K562 (cell line): ENCODE results near the gene ZFP3. TPM values are rescaled to one million over a fixed set of nuclear protein-coding genes. Genes with fewer than 3 reads are reported as not detected.

Experiments used
- ATAC-seq: fragments of 200-7000 bp; cut with Tn5 transposase; 3 replicates; pipeline ENCODE4 v1.9.1; 2020; ENCODE audit warnings: moderate library complexity
- BruUV-seq: library from RNA; stranded (reverse); fragments of 400-500 nt; replicated peaks from 2 replicates; lab custom pipeline; 2021; lab: Mats Ljungman, UMichigan
- CTCF ChIA-PET: fragments of 300-600 bp; formaldehyde crosslinking; extraction: SDS; loops from one replicate; lab custom pipeline; 2021; ENCODE audit warnings: low intra/inter-chr PET ratio; lab: Yijun Ruan, JAX
- POLR2A ChIA-PET: fragments of 300-600, 350-650 bp; sonication (Branson Sonifier 250); formaldehyde crosslinking; extraction: SDS; loops from one replicate; lab custom pipeline; 2021; ENCODE audit warnings: antibody characterized with exemption, inconsistent platforms; lab: Yijun Ruan, JAX
- DNase-seq, 4 experiments: peaks; one replicate each; pipeline versions ENCODE4 v3.0.0 to v3.0.0-alpha.2; 2011 to 2018; ENCODE audit warnings: low spot score in 3 of 4, mixed read lengths in 3 of 4; ENCODE audit errors: extremely low read depth in 1 of 4
- FAIRE-seq: peaks from 2 replicates; lab custom pipeline; 2011; peaks lifted over from hg19 to GRCh38; lab: Jason Lieb, UNC
- H2AFZ ChIP-seq: 2 replicates; pipeline ENCODE4 v1.6.0; 2011; ENCODE audit warnings: low read depth, low read length, control low read depth, inconsistent platforms
- H3K27ac ChIP-seq: fragments of 200-600 bp; 3 replicates; pipeline ENCODE4 v1.8.0; 2011; ENCODE audit warnings: low read depth, mild to moderate bottlenecking, control low read depth, inconsistent platforms, low read length, moderate library complexity, mixed read lengths; ENCODE audit errors: extremely low read depth
- H3K27me3 ChIP-seq, 2 experiments: fragments of 300-600 bp in 1 of 2; 2 replicates in 1 of 2; 3 replicates in 1 of 2; pipeline versions ENCODE4 v1.6.0 to v1.8.0; 2011; ENCODE audit warnings: inconsistent platforms in 2 of 2, low read length in 2 of 2, mild to moderate bottlenecking in 1 of 2, mixed read lengths in 1 of 2, moderate library complexity in 1 of 2; ENCODE audit not compliant: control insufficient read depth in 2 of 2, insufficient read depth in 2 of 2
- H3K36me3 ChIP-seq: fragments of 300-600 bp; 3 replicates; pipeline ENCODE4 v1.8.0; 2011; ENCODE audit warnings: mild to moderate bottlenecking, low read length, inconsistent platforms; ENCODE audit not compliant: control insufficient read depth, insufficient read depth
- H3K4me1 ChIP-seq, 2 experiments: fragments of 200-600 bp in 1 of 2; replicated peaks in 1 of 2; 2 replicates in 1 of 2; 3 replicates in 1 of 2; pipeline versions ENCODE4 v1.5.1 to v1.8.0; 2011; ENCODE audit warnings: inconsistent platforms in 2 of 2, low read length in 2 of 2, mild to moderate bottlenecking in 1 of 2, mixed read lengths in 1 of 2, moderate library complexity in 1 of 2; ENCODE audit not compliant: control insufficient read depth in 2 of 2, insufficient read depth in 2 of 2
- H3K4me2 ChIP-seq: 2 replicates; pipeline ENCODE4 v1.6.1; 2011; ENCODE audit warnings: low read length, control low read depth, inconsistent platforms, mixed read lengths; ENCODE audit not compliant: insufficient read depth
- H3K4me3 ChIP-seq: fragments of 200-600 bp; sonication (generic), shearing (Covaris generic); 2 replicates; pipeline ENCODE4 v1.5.1; 2016; ENCODE audit warnings: control low read depth, inconsistent platforms
- H3K79me2 ChIP-seq: fragments of 200-600 bp; 3 replicates; pipeline ENCODE4 v1.8.0; 2011; ENCODE audit warnings: low read length, inconsistent platforms; ENCODE audit not compliant: control insufficient read depth, insufficient read depth
- H3K9ac ChIP-seq, 2 experiments: 2 replicates each; pipeline versions ENCODE4 v1.6.0 to v1.6.1; 2011; ENCODE audit warnings: low read depth in 2 of 2, low read length in 2 of 2, control low read depth in 1 of 2, inconsistent platforms in 1 of 2, mild to moderate bottlenecking in 1 of 2, mixed read lengths in 1 of 2; ENCODE audit not compliant: insufficient read depth in 1 of 2
- H3K9me1 ChIP-seq: one replicate; pipeline ENCODE4 v1.6.0; 2011; ENCODE audit warnings: inconsistent platforms, mild to moderate bottlenecking, low read length, moderate library complexity; ENCODE audit not compliant: control insufficient read depth, insufficient read depth
- H3K9me3 ChIP-seq: replicated peaks from 2 replicates; pipeline ENCODE4 v1.5.1; 2011; ENCODE audit warnings: low read depth, low read length, inconsistent platforms; ENCODE audit not compliant: control insufficient read depth, insufficient read depth
- H4K20me1 ChIP-seq: replicated peaks from 2 replicates; pipeline ENCODE4 v1.6.1; 2011; ENCODE audit warnings: low read length, inconsistent platforms, mixed read lengths; ENCODE audit not compliant: control insufficient read depth, insufficient read depth
- EP300 ChIP-seq: IDR thresholded peaks from 2 replicates; pipeline ENCODE4 v1.6.1; 2012; ENCODE audit warnings: low read length, improper control_type of control experiment
- KLF1 ChIP-seq: fragments of 450-650 bp; IDR thresholded peaks from 2 replicates; pipeline ENCODE4 v1.6.1; 2016; ENCODE audit warnings: missing genetic modification characterization, missing compliant biosample characterization
- NEUROD1 ChIP-seq: fragments of 150-350 bp; IDR thresholded peaks from 2 replicates; pipeline ENCODE4 v1.6.1; 2014; ENCODE audit warnings: borderline replicate concordance, low read length, low read depth; ENCODE audit not compliant: partially characterized antibody
- SETDB1 ChIP-seq: IDR thresholded peaks from one replicate; pipeline ENCODE4 v1.6.1; 2012; ENCODE audit warnings: low read length, control low read depth, inconsistent platforms
- TARDBP ChIP-seq: fragments of 450-650 bp; IDR thresholded peaks from 2 replicates; pipeline ENCODE4 v1.6.1; 2016
- ZSCAN32 ChIP-seq: fragments of 450-650 bp; formaldehyde crosslinking; IDR thresholded peaks from 2 replicates; pipeline ENCODE4 v1.4.0; 2020; ENCODE audit warnings: mild to moderate bottlenecking, moderate library complexity
- WGBS: fragments of 100-300 bp; shearing (Covaris generic); methylation state at CpG from one replicate; pipeline ENCODE4 v1.1.6; 2016; ENCODE audit warnings: low coverage, mixed read lengths; ENCODE audit not compliant: insufficient coverage; ENCODE audit errors: missing lambda C conversion rate; 5-methylcytosine and 5-hydroxymethylcytosine counted together
- in situ Hi-C: fragments of 300-500 bp; cut with MboI; formaldehyde crosslinking; loops from 4 replicates; pipeline ENCODE4 v1.15.0; 2018; ENCODE audit warnings: inconsistent platforms, mixed read lengths
- intact Hi-C: fragments of 100-400 bp; cut with micrococcal nuclease; formaldehyde crosslinking; loops from 2 replicates; pipeline ENCODE4 v1.14.2; 2022
- polyA plus RNA-seq, 8 experiments: library from polyadenylated mRNA; depleted of rRNA in 4 of 8; stranded (reverse) in 5 of 8; unstranded in 3 of 8; fragments of >200 nt; fragmentation: Nextera tagmentation in 2 of 8; fragmentation: Illumina TruSeq in 1 of 8; extraction: Ambion mirVana in 2 of 8; extraction: Trizol in 1 of 8; gene quantifications; 2 replicates each; pipeline versions ENCODE4 v1.2.1 to v1.2.3, GENCODE V29; 2011 to 2014; ENCODE audit warnings: inconsistent platforms in 1 of 8, missing spikeins in 1 of 8
- total RNA-seq, 7 experiments: library from RNA; depleted of rRNA in 6 of 7; stranded (reverse); fragments of >200 nt in 6 of 7; fragmentation: Illumina TruSeq in 2 of 7; extraction: Trizol in 2 of 7; gene quantifications; 2 replicates each; pipeline versions ENCODE4 v1.2.1 to v1.2.3, GENCODE V29; 2011 to 2021; ENCODE audit warnings: low replicate concordance in 1 of 7
- TF ChIP-seq, protein P1 (sequence below): fragments of 150-350 bp; IDR thresholded peaks from 2 replicates; pipeline ENCODE4 v1.6.1; 2014; ENCODE audit warnings: low read depth, mild to moderate bottlenecking, low read length, borderline replicate concordance
- TF ChIP-seq, protein P2 (sequence below), 2 experiments: fragments of 450-650 bp; formaldehyde crosslinking in 1 of 2; IDR thresholded peaks; 2 replicates each; pipeline versions ENCODE4 v1.4.0 to v1.6.1; 2014 to 2020; ENCODE audit warnings: mild to moderate bottlenecking in 2 of 2, borderline replicate concordance in 1 of 2, low read depth in 1 of 2

Gene ZFP3
- total and polyA plus RNA-seq, 9 of the 15 experiments (the other 6 are each of a cell fraction or from before 2014, with no cell fraction given): 0.04 TPM; not detected in 8

DNA sequence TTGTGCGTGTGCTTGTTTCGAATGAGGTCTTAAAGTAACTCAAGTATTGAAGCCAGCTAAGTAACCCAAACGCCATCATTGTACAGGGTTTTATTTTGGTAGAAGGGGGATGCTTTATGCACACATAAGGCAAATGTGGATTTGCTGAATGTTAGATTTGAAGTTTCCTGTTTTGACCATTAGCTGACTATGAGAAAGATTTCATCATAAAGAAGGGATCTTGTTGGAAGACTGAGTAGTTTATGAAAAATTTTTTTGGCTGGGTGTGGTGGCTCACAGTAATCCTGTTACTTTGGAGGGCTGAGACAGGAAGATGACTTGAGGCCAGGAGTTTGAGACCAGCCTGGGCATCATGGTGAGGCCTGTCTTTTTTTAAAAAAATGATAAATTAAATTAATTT is 10.0 kb upstream of the ZFP3 start:
- Histone ChIP-seq H3K79me2 (no peaks in the 10 kb centered on the region), H3K9ac (no peak overlapping the region), H3K4me2 (no peak overlapping the region), H3K27ac (no peak overlapping the region), H3K36me3 (no peaks in the 10 kb centered on the region), H3K9me1 (no peaks in the 10 kb centered on the region), H3K4me3 (no peak overlapping the region), H3K4me1 (no peaks in the 10 kb centered on the region), H2AFZ (no peak overlapping the region), H4K20me1 (no peaks in the 10 kb centered on the region), H3K27me3 (peaks cover 0 to 5% of the 10 kb centered on the region in 2 experiments; a peak in 1 of 5 replicates), H3K9me3 (no peaks in the 10 kb centered on the region)
- WGBS: 8% methylated on average over 3 of the region's 3 CpGs
- intact Hi-C loops (no loop called here), in situ Hi-C loops (loop anchor here (10.0 kb wide), 1 partner anchor 153 kb away; no protein-coding TSS in a partner anchor)
- ChIA-PET POLR2A (interaction anchor here (1.0 kb wide), 1 partner anchor 45 kb away, joined by 3 read pairs; no protein-coding TSS in a partner anchor), CTCF (no interaction called here)
- no TSS peak for BruUV-seq
- FAIRE-seq (no peak), ATAC-seq (no peak), DNase-seq (no peak)
- TF ChIP-seq SETDB1 (no peak), EP300 (no peak), NEUROD1 (no peak), KLF1 (tag) (no peak), TARDBP (no peak), ZSCAN32 (CRISPR knock-in tag) (no peak)
- TF ChIP-seq, protein P1, sequence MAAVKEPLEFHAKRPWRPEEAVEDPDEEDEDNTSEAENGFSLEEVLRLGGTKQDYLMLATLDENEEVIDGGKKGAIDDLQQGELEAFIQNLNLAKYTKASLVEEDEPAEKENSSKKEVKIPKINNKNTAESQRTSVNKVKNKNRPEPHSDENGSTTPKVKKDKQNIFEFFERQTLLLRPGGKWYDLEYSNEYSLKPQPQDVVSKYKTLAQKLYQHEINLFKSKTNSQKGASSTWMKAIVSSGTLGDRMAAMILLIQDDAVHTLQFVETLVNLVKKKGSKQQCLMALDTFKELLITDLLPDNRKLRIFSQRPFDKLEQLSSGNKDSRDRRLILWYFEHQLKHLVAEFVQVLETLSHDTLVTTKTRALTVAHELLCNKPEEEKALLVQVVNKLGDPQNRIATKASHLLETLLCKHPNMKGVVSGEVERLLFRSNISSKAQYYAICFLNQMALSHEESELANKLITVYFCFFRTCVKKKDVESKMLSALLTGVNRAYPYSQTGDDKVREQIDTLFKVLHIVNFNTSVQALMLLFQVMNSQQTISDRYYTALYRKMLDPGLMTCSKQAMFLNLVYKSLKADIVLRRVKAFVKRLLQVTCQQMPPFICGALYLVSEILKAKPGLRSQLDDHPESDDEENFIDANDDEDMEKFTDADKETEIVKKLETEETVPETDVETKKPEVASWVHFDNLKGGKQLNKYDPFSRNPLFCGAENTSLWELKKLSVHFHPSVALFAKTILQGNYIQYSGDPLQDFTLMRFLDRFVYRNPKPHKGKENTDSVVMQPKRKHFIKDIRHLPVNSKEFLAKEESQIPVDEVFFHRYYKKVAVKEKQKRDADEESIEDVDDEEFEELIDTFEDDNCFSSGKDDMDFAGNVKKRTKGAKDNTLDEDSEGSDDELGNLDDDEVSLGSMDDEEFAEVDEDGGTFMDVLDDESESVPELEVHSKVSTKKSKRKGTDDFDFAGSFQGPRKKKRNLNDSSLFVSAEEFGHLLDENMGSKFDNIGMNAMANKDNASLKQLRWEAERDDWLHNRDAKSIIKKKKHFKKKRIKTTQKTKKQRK: no peak
- TF ChIP-seq, protein P2, sequence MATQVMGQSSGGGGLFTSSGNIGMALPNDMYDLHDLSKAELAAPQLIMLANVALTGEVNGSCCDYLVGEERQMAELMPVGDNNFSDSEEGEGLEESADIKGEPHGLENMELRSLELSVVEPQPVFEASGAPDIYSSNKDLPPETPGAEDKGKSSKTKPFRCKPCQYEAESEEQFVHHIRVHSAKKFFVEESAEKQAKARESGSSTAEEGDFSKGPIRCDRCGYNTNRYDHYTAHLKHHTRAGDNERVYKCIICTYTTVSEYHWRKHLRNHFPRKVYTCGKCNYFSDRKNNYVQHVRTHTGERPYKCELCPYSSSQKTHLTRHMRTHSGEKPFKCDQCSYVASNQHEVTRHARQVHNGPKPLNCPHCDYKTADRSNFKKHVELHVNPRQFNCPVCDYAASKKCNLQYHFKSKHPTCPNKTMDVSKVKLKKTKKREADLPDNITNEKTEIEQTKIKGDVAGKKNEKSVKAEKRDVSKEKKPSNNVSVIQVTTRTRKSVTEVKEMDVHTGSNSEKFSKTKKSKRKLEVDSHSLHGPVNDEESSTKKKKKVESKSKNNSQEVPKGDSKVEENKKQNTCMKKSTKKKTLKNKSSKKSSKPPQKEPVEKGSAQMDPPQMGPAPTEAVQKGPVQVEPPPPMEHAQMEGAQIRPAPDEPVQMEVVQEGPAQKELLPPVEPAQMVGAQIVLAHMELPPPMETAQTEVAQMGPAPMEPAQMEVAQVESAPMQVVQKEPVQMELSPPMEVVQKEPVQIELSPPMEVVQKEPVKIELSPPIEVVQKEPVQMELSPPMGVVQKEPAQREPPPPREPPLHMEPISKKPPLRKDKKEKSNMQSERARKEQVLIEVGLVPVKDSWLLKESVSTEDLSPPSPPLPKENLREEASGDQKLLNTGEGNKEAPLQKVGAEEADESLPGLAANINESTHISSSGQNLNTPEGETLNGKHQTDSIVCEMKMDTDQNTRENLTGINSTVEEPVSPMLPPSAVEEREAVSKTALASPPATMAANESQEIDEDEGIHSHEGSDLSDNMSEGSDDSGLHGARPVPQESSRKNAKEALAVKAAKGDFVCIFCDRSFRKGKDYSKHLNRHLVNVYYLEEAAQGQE (IDR thresholded peaks at IDR 0.05; ENCODE audit: borderline replicate concordance): no peak
- TF ChIP-seq, protein P2 (CRISPR knock-in tag; IDR thresholded peaks at IDR 0.05; ENCODE audit: low read depth): no peak
